NCI-H524 treated with DMSO at 0.1 percent for 48 hours (cell line): ENCODE measurements around the gene TTC31.
"Not testable (repeated sequence)": the region's sequence is repeated elsewhere in the genome, so short reads cannot be mapped to it uniquely, and the experiment has no call there.

Source experiments
- DNase-seq: peaks from one replicate; lab custom pipeline; 2025; lab: John Stamatoyannopoulos, UW

The TTC31 gene

GRCh38 chr2:74457549-74458131 lies 25.2 kb upstream of the TTC31 start:
- no peak for DNase-seq

GRCh38 chr2:74458132-74458937 lies 24.5 kb upstream of the TTC31 start, which contains the start of gene WBP1:
Gene WBP1, plus strand, starts transcription at chr2:74458438. Its CDS starts 165 bp downstream, at chr2:74458603.
- DNase-seq, result peak; percentile 98

- DNase-seq, result no peak
Observed at GRCh38 chr2:74458938-74459363, 23.9 kb upstream of the TTC31 start.

- DNase-seq, result not testable (repeated sequence)
Observed at GRCh38 chr2:74459503-74460118, 23.3 kb upstream of the TTC31 start.

GRCh38 chr2:74460187-74460586 lies 22.7 kb upstream of the TTC31 start:
- not testable (repeated sequence) for DNase-seq

GRCh38 chr2:74461187-74462053 lies 21.5 kb upstream of the TTC31 start:
- DNase-seq, result no peak

- DNase-seq, result no peak
Observed at GRCh38 chr2:74462054-74462785, 20.7 kb upstream of the TTC31 start.

GRCh38 chr2:74462786-74463105 lies 20.1 kb upstream of the TTC31 start:
- no peak for DNase-seq

- no peak for DNase-seq
Observed at GRCh38 chr2:74464406-74464805, 18.5 kb upstream of the TTC31 start.

- DNase-seq, result not testable (repeated sequence)
Observed at GRCh38 chr2:74470742-74471141, 12.1 kb upstream of the TTC31 start.

- DNase-seq, result no peak
Observed at GRCh38 chr2:74471332-74472065, 11.4 kb upstream of the TTC31 start.

GRCh38 chr2:74472086-74472944 lies 10.6 kb upstream of the TTC31 start, which contains the start of gene MRPL53:
Gene MRPL53, minus strand, starts transcription at chr2:74472680. Its CDS starts 20 bp downstream, at chr2:74472660.
- no peak for DNase-seq

GRCh38 chr2:74472945-74473258 lies 10.0 kb upstream of the TTC31 start:
- no peak for DNase-seq

- no peak for DNase-seq
Observed at GRCh38 chr2:74474481-74474880, 8.4 kb upstream of the TTC31 start.

- DNase-seq, result no peak
Observed at GRCh38 chr2:74474899-74475298, 8.0 kb upstream of the TTC31 start.

GRCh38 chr2:74481431-74481830 lies 1.4 kb upstream of the TTC31 start:
- DNase-seq, result no peak

- no peak for DNase-seq
Observed at GRCh38 chr2:74481961-74482800, 700 bp upstream of the TTC31 start.

- not testable (repeated sequence) for DNase-seq
Observed at GRCh38 chr2:74483675-74484164, 839 bp downstream of the TTC31 start.

GRCh38 chr2:74486141-74486540 lies 3.3 kb downstream of the TTC31 start:
- no peak for DNase-seq
